ENCODE results near the gene BANF2.

DNA sequence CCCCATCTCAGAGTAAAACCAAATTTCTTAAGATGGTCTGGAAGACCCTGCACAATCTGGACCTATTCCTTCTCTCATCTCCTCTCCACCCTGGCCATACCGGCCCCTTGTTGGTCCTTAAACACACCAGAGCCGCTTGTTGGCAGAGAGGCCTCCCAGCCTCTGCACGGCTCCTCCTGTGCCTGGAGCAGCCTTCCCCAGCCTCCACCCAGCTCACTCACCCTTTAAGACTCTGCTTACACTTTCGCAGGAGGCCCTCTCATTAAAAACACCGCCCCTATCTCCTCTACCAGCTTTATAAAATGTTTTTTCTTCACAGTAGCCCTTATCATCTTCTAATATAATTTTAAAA is 49.8 kb downstream of the BANF2 start:
- TF ChIP-seq, protein P1, sequence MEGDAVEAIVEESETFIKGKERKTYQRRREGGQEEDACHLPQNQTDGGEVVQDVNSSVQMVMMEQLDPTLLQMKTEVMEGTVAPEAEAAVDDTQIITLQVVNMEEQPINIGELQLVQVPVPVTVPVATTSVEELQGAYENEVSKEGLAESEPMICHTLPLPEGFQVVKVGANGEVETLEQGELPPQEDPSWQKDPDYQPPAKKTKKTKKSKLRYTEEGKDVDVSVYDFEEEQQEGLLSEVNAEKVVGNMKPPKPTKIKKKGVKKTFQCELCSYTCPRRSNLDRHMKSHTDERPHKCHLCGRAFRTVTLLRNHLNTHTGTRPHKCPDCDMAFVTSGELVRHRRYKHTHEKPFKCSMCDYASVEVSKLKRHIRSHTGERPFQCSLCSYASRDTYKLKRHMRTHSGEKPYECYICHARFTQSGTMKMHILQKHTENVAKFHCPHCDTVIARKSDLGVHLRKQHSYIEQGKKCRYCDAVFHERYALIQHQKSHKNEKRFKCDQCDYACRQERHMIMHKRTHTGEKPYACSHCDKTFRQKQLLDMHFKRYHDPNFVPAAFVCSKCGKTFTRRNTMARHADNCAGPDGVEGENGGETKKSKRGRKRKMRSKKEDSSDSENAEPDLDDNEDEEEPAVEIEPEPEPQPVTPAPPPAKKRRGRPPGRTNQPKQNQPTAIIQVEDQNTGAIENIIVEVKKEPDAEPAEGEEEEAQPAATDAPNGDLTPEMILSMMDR (IDR thresholded peaks at IDR 0.05; ENCODE audit: borderline replicate concordance, extremely low read depth, low read length, poor library complexity, severe bottlenecking), result no peak
- no peak for TF ChIP-seq EZH2 (IDR thresholded peaks at IDR 0.05; ENCODE audit: borderline replicate concordance, low read depth, low read length, severe bottlenecking)
